ENCODE data around the gene DRC3.

DNA sequence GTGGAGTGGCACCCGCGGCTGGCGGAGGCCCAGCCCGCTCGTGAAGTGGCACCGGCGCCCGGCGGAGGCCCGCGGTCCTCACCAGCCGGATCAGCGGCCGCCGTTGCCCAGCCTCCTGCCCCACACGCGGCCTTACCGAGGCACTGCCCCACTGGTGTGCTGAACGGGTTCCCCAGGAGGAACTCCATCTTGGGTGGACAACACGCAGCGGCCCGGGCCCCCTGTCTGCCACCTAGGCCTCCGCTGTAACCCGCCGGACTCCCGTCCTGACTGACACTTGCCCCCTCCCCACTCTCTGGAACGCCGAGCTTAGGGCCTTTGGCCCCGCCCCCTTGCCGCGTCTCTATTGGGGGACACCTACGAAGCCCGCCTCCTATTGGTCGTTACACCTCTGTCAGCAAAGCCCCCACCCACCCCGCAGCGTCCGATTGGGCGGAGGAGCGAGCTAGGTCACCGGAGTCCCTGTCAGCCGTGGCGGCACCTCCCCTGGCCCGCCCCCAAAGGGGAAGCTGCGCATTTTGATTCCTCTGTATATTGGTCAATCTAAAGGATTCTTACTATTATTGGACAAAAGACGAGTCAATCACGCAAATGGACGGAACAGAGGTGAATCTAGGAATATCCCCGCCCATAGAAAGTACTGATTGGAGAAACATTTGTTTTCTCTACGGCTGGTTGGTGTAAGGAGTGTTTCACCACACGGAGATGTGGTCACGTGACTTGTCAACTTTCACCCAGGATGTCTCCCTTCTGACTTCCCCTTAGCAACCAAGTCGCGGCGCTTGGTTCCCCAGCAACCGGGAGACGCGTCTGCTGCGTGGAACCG lies at the start of gene DRC3, which contains the start of gene TOM1L2:
- TF ChIP-seq, protein P1, sequence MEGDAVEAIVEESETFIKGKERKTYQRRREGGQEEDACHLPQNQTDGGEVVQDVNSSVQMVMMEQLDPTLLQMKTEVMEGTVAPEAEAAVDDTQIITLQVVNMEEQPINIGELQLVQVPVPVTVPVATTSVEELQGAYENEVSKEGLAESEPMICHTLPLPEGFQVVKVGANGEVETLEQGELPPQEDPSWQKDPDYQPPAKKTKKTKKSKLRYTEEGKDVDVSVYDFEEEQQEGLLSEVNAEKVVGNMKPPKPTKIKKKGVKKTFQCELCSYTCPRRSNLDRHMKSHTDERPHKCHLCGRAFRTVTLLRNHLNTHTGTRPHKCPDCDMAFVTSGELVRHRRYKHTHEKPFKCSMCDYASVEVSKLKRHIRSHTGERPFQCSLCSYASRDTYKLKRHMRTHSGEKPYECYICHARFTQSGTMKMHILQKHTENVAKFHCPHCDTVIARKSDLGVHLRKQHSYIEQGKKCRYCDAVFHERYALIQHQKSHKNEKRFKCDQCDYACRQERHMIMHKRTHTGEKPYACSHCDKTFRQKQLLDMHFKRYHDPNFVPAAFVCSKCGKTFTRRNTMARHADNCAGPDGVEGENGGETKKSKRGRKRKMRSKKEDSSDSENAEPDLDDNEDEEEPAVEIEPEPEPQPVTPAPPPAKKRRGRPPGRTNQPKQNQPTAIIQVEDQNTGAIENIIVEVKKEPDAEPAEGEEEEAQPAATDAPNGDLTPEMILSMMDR (IDR thresholded peaks at IDR 0.05; ENCODE audit: poor library complexity, severe bottlenecking) = peak; percentile 52
- TF ChIP-seq POLR2AphosphoS5 (IDR thresholded peaks at IDR 0.05) (peak; percentile 94), EZH2 (IDR thresholded peaks at IDR 0.05; ENCODE audit: borderline replicate concordance, insufficient read depth, low read length, poor library complexity, severe bottlenecking) (no peak), MXI1 (conservative IDR thresholded peaks at IDR 0.05; ENCODE audit: poor library complexity, severe bottlenecking) (no peak), SMC3 (conservative IDR thresholded peaks at IDR 0.05; ENCODE audit: poor library complexity) (peak; percentile 72), TAF1 (IDR thresholded peaks at IDR 0.05; ENCODE audit: low read depth) (peak; percentile 48)
- TF ChIP-seq, protein P2, sequence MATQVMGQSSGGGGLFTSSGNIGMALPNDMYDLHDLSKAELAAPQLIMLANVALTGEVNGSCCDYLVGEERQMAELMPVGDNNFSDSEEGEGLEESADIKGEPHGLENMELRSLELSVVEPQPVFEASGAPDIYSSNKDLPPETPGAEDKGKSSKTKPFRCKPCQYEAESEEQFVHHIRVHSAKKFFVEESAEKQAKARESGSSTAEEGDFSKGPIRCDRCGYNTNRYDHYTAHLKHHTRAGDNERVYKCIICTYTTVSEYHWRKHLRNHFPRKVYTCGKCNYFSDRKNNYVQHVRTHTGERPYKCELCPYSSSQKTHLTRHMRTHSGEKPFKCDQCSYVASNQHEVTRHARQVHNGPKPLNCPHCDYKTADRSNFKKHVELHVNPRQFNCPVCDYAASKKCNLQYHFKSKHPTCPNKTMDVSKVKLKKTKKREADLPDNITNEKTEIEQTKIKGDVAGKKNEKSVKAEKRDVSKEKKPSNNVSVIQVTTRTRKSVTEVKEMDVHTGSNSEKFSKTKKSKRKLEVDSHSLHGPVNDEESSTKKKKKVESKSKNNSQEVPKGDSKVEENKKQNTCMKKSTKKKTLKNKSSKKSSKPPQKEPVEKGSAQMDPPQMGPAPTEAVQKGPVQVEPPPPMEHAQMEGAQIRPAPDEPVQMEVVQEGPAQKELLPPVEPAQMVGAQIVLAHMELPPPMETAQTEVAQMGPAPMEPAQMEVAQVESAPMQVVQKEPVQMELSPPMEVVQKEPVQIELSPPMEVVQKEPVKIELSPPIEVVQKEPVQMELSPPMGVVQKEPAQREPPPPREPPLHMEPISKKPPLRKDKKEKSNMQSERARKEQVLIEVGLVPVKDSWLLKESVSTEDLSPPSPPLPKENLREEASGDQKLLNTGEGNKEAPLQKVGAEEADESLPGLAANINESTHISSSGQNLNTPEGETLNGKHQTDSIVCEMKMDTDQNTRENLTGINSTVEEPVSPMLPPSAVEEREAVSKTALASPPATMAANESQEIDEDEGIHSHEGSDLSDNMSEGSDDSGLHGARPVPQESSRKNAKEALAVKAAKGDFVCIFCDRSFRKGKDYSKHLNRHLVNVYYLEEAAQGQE (IDR thresholded peaks at IDR 0.05; ENCODE audit: borderline replicate concordance) = peak; percentile 47

Measured in neural cell (in vitro differentiated cells).